ENCODE measurements around the gene RBBP8NL.

GRCh38 chr20:62472138-62472940, 45.0 kb upstream of the RBBP8NL start:
- TF ChIP-seq TOX (CRISPR knock-in tag; IDR thresholded peaks at IDR 0.05; ENCODE audit: borderline replicate concordance): no peak
- TF ChIP-seq, protein P1, sequence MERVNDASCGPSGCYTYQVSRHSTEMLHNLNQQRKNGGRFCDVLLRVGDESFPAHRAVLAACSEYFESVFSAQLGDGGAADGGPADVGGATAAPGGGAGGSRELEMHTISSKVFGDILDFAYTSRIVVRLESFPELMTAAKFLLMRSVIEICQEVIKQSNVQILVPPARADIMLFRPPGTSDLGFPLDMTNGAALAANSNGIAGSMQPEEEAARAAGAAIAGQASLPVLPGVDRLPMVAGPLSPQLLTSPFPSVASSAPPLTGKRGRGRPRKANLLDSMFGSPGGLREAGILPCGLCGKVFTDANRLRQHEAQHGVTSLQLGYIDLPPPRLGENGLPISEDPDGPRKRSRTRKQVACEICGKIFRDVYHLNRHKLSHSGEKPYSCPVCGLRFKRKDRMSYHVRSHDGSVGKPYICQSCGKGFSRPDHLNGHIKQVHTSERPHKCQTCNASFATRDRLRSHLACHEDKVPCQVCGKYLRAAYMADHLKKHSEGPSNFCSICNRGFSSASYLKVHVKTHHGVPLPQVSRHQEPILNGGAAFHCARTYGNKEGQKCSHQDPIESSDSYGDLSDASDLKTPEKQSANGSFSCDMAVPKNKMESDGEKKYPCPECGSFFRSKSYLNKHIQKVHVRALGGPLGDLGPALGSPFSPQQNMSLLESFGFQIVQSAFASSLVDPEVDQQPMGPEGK (CRISPR knock-in tag; IDR thresholded peaks at IDR 0.05; ENCODE audit: borderline replicate concordance): no peak

Data from SK-N-SH treated with all-trans-retinoic acid at 6 μM for 48 hours (cell line).